Right hindlimb (tissue), 1 donor: Measurements from ENCODE around the gene GPR39.
"Not testable (repeated sequence)": the region's sequence is repeated elsewhere in the genome, so short reads cannot be mapped to it uniquely, and the experiment has no call there.

Source experiments
- DNase-seq: peaks from one replicate; pipeline ENCODE4 v3.0.0-alpha.2; 2018

Gene GPR39

DNA sequence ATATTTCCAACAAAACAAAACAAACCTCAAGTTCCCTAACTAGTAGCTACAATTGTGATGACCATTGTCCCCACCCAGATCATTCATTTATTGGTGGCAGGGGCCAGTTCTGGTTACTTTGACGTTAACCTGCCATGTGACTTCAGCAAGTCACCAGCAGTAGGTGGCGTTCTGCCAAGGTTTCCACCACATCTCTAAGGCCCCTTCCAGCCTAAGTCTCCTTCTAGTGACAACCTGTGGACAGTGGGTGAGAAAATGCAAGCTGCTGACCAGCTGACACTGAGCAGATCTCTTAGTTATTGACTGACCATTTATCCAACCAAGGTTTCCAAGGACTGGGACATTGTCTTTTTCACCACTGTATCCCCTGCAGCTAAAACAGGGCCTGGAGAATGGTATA, 98.4 kb downstream of the GPR39 start:
- no peak for DNase-seq

DNA sequence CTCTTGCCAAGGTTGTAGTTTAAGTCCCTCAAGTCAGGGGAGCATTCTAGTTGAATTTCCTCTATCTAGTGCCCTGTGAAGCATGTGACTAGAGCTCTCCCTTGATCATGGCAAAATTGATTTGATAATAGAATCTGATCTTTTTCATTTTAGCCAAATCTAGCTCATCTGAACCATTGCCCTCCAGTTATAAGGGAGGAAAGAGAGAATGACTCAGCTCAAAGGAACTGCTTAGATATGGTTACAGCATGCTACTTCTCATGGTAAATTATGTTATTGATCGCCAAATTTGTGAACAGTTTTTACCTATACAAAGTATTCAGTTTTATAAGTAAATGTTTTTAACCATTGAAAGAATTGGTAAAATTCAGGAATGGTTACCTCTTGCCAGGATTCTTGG, 100.8 kb downstream of the GPR39 start:
- no peak for DNase-seq

DNA sequence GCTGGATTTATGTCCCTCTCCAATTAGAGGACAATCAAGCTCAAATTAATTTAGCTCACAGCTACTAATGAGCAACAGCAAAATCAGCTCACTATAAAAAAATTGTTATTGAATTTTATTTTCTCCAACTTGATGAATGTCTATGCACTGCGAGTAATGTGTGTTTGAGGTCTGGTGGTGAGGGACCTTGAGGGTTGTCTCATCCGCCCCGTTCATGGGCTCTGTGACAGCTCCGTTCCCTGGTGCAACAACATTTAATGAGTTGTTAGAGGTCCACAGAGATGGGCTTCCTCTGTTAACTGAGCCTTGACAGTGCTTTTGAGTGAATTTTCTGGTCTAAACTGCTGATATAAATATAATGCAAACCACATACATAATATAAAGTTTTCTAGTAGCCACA, 101.7 kb downstream of the GPR39 start:
- no peak for DNase-seq

DNA sequence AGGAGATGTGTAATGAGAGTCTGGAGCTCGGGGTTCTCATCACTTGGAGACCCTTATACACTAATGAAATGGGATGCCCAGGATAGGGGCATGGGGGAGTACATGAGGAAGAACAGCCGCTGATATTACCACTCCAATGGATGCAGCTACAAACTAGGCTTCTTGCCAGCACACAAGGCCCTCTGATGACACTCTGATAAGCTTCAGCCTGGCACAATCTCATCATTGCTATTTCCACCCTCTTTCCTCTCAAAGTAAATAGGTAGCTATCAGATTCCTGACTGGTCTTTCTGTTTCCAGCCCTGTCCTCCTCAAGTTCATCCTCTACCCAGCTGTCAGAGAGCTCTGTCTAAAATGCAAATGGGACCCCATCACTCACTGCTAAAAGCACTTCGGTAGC, 103.0 kb downstream of the GPR39 start:
- DNase-seq = no peak

DNA sequence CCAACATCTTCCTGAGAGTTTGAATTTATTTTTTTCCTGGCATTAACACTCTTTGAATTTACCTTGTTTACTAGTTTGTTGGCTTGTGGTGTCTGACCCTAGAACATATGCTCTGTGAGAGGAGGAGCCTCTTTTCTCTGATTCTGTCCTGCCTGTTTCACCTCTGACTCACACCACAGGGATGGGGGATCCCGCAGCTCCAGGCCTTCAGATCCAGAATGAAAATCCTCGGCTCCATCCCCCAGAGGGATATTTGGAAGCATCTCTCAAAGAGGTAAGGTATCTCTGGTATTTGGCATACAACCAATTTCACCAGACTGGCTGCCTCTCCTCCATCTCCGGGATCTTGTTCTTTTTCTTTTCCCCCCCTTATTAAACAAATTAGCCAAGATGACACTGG, 104.7 kb downstream of the GPR39 start:
- no peak for DNase-seq

DNA sequence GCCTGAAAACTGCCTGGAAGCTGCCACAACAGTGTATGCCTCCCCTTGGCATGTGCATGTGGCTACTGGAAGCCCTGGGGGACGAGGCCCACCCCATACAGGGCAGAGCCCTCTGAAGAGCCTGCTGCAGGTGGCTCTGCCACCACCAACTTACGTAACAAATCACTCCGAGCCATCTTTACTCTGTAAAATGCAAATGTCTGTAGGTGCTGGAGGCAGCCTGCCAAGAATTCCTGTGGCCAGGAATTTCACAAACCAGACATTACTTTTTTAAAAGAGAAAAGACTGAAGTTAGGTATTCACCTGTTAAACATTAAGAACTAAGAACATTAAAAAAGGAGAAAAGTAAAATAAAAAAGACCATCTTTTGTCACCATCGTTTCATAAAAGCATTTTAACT, 106.3 kb downstream of the GPR39 start:
- no peak for DNase-seq

DNA sequence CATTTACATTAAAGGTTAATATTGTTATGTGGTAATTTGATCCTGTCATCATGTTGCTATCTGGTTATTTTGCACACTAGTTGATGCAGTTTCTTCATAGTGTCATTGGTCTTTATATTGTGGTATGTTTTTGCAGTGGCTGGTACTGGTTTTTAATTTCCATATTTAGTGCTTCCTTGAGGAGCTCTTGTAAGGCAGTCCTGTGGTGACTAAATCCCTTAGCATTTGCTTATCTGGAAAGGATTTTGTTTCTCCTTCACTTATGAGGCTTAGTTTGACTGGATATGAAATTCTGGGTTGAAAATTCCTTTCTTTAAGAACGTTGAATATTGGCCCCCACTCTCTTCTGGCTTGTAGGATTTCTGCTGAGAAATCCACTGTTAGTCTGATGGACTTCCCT, 120.5 kb downstream of the GPR39 start:
- not testable (repeated sequence) for DNase-seq

DNA sequence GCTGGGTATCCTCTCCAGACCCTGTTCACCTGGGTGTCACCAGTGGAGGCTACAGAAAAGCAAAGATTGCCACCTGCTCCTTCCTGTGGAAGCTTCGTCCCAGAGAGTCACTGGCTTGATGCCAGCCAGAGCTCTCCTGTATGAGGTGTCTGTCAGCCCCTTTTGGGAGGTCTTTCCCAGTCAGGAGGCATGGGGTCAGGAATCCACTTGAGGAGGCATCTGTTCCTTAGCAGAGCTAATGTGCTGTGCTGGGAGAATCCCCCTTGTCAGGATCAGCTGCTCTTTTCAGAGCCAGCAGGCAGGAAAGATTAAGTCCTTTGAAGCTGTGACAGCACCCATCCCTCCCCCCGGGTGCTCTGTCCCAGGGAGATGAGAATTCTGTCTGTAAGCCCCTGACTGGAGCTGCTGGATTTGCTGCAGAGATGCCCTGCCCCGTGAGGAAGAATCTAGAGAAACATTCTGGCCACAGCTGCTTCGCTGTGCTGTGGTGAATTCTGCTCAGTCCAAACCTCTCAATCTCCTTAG, 121.8 kb downstream of the GPR39 start:
- no peak for DNase-seq

DNA sequence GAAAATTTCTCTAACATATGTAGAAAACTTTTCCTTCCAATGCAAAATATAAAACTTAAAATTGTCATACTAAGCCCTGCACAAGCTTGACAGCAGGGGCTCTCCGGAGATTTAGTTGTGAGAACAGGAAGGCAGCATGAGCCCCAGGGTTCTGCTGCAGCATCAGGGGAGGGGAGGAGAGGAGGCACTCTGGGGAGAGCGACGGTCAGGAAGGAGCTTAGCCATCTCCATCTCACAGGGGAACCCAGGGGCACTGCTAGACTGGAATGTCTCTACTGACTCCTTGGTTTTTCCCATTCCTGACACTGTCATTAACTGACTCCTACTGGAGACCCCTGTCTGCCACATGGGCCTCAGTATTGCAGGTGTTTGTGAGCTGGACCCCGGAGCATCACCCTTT, 123.6 kb downstream of the GPR39 start:
- no peak for DNase-seq

DNA sequence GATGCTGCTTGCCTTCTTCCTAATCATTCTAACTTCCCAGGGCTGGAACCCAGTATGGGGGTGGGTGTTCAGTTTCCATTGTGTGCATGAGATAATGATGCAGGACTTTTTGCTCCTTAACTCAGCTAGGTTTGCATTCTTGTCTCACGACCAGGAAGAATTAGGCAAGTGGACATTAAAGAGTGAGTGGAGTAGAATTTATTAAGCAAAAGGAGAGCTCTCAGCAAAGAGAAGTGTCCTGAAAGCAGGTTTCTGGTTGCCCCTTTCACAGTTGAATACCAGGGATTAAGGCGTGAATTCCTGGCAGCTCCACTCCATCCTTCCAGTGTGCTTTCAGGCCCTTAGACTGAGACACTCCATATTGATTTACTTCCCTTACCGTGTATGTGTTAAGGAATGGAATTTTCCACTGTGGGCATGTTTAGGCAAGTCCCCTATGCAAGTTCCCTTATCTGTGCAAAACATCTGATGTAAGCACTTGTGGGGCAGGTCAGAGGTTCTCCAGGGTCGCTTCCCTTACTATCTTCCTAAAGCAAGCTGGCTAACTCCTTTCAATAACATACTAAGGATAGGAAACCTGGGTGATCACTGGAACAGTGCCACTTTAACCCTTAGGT, 126.5 kb downstream of the GPR39 start:
- no peak for DNase-seq

DNA sequence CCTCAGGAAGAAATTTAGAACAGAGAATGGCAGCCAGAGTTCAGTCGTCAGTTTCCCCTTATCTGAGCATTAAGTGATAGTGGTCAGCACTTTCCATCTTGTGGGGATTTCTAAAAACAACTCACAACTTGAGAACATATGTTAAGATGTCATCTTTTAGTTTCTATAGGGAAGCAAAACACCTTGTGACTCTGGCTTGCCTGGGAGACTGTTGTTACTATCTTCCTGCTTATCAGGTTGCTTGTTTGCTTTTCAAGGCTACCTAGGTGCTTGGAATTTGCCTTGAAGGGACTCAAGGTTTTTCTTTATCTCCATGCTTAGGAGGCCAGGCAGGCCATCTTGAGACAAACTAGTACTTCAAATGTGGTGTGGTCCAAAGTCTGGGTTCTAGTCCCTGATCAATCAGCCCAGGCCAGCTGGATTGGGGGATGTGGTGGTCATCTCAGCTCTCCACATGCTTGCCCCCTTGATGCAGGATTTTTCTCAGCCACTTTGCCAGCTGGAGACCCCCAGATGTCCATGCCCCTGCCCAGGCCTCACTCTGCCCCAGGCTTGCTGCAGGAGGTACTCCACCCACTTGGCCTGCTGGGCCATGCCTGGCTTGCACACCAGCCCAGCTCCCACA, 127.5 kb downstream of the GPR39 start:
- DNase-seq = no peak

DNA sequence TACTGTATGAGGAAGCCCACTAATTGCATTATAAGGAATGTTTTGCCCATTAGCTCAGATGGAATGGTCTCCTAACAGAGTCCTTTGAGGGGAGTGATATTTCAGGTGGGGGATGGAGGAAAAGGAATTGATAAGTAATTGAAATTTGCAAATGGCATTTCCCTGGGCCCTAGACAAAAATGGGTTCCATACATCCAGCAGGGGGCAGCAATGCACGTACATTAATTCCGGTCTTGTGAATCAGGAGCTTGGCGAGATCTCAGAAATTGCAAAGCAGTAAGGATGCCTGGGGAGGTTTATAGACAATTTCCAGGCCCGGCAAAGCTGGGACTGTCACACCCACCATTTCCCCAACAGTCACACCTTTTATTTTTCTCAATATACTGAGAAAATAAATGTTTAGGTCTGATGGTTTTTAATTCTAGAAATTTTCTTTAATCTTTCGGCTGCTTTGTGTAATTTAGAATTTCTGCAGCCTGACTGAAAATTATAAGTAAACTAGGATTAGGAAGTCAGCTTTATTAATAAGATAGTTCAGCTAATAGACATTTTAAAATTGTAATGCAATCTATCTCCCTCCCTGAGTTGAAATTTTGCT, 130.6 kb downstream of the GPR39 start:
- DNase-seq = peak; percentile 76

DNA sequence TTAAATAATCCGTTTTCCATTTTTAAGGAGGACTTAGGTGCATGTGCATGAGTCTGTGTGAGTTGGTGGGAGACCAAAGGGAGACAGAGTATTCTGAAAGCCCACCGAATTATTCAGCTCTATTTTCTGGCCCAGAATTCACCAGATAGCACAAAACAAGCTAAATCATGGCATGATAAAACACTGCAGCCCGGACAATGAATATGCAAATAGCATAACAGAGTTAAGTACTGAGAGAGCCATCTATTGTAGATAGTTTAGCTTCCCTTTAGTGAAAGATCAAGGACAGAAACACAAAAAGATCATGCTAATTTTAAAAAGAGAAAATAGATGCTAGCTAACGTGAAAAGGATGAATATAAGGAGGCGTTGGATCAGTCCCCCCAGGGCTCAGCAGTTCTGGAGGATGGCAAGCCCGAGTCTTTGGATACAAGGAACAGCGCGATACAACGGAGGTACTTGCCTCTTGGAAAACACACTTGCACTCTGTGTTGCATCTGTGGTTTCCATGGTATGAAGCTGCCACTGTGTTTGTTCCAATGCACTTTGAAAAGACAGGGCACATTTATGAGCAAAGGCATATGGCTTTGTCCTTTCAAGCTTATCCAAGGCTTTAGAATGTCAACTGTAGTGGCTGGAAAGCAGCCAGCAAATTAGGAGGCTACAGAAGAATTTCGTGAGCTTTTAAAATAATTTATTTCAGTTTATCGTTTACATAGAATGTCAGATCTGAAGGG, 133.5 kb downstream of the GPR39 start:
- no peak for DNase-seq

DNA sequence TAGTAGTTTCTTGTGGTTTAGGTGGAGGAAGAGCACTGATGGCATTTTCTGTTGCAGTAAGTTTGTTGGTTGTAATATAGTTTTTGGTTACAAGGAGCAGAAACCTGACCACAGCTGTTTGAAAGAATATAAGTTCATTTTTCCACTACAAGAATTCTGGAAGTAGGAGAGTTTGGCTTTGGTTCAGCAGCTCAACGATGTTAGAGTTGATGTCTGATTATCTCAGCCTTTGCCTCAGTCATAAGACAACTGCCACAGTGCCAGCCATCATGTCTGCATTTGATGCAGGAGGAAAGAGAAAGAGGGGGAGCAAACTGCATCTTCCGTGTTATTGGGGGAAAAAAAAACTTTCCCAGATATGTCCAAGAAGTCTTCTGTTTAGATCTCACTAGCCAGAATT, 134.3 kb downstream of the GPR39 start:
- no peak for DNase-seq

DNA sequence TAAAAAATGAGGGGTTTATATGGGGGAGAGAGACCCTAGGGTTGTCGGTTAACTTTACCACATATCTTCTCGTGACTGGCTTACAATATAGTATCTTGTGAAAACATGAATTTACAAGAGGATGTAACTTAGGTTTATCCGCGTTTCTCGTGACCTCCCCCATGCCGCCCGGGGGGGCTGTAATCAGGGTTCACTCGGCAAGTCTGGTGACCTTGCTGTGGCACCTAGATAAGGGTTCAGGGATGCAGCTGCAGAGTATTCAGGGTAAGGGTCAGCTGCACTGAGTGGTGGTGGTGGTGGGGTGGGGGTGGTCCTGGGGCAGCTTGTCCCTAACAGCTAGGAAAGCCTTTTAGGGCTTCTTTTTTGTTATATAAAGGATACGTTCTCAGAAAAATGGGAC, 141.1 kb downstream of the GPR39 start:
- DNase-seq = no peak

DNA sequence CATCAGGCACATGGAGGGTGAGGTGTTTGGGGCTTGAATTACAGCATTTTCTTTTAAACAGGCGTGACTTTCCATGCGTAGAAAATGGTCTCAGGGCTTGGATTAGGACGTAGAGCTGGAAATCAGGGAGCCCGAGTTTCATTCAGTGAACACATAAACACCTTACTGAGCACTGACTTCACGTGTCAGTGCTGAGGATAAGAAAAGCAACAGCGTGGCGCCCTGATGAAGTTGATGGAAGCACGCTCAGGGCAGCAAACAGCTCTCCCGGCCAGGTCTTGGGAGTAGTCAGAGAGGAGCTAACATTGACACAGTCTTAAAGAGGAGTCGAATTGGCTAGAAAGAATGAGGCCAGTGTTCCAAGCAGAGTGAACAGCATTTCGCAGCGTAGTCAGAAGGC, 142.7 kb downstream of the GPR39 start:
- no peak for DNase-seq

DNA sequence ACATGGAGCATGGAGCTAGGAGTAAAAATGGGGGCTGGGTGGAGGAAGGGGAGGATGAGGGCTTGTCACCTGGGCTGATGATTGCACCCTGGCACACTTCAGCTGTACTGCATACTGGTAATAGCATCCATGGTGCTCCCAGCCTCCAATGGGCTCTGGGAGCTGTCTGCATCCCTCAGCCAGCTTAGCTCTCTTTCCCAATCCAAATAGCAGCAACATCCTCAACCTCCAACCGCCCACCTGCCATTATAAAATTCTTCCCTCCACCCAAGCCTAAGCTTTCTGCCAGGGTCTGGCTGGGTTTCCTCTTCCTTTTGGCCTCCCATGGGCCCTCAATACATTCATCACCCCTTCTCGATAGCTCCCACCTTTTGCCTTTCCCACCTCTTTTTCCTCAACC, 143.3 kb downstream of the GPR39 start:
- DNase-seq = no peak

DNA sequence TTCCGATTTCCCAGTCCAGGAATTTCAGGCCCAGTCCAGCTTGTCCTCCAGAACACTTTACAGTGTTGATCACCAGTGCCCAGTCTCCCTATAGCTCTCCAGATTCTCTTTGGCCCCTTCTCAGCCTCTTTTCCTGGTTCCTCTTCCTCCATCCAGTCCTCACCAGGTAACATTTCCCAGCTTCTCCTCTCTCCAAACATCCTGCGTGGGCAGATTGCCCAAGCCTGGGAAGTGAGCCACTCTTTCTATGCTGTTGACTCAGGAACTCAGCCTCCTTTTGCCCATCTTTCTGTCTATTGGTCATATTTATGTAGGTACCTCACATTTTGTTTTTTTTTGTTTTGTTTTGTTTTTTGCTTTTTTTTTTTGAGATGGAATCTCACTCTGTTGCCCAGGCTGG, 144.0 kb downstream of the GPR39 start:
- DNase-seq = no peak

DNA sequence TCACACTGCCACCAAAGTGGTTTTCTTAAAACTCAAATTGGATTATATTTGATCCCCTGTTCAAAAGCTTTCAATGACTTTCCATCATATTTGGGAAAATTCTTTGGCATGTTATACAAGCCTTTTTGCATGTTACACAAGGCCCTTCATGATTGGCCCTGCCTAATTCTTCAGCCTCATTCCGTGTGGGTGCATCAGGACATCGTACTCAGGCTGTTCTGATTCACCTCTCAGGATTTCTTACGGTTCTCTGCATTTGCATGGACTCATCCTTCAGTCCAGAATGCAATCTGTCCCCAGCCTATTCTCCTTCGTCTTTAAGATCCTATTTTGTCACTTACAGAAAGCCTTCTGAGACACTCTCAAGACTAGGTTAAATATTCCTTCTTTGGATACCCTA, 145.6 kb downstream of the GPR39 start:
- no peak for DNase-seq

DNA sequence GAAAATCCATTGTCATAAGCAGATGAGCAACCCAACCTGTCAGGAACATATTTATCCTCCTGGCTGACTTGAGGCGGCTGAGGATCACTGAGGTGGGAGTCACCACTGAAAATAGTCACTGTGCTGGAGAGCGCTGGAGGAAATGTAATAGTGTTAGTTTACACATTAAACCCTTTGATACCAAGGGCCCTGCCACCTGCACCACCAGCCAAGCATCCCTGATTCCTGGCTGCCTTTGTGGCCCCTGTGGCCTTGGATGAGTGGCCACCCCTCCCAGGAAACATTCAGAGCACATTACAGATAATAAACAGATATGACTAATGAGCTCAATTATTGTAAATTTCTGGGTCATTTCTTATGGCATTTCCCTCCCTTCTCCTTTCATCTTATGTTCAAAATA, 147.5 kb downstream of the GPR39 start:
- DNase-seq = no peak

DNA sequence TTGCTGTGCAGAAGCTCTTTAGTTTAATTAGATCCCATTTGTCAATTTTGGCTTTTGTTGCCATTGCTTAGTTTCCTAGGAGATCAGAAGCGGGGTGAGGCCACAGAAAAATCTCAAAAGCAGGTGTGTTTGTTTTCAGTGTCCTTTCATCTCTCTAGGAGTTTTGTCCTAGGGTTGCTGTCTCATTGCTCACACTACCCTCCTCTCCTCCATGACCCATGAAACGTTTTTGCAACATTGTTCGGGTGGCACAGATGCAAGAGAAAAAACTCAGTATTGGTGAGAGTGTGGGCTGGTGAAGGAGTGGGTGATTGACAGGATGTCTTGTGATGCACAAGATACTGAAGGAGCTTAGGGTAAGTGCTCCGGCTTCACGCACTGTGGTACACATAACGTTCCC, 149.8 kb downstream of the GPR39 start:
- no peak for DNase-seq

DNA sequence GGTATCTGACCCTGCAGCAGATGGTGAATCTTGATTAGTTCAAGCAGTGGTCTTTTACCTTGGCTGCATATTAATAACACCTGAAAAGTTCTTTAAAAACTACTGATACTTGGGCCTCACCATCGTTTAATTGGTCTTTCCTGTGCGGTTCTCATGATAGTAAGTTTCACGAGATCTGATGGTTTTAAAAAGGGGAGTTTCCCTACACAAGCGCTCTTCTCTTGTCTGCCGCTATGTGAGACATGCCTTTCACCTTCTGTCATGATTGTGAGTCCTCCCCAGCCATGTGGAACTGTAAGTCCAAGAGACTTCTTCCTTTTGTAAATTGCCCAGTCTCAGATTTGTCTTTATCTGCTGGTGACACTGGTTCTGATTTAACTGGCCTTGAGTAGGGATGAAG, 151.1 kb downstream of the GPR39 start:
- no peak for DNase-seq

DNA sequence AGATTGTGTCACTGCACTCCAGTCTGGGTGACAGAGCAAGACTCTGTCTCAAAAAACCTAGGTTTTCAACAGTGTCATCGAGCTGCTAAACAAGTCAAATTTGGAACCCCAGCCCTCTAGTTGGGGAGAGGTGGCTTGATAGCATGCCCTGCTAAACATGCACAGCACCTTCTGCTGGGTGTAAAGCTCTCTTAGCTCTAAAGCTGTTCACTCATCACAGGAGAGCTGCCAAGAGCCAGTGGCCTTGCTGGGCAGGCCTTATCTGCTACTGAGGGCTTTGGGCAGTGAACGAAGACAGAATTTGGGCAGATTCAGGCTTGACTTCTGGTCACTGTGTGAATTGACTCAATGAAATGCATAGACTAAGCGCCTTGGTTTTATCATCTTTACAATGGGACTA, 152.1 kb downstream of the GPR39 start:
- no peak for DNase-seq

DNA sequence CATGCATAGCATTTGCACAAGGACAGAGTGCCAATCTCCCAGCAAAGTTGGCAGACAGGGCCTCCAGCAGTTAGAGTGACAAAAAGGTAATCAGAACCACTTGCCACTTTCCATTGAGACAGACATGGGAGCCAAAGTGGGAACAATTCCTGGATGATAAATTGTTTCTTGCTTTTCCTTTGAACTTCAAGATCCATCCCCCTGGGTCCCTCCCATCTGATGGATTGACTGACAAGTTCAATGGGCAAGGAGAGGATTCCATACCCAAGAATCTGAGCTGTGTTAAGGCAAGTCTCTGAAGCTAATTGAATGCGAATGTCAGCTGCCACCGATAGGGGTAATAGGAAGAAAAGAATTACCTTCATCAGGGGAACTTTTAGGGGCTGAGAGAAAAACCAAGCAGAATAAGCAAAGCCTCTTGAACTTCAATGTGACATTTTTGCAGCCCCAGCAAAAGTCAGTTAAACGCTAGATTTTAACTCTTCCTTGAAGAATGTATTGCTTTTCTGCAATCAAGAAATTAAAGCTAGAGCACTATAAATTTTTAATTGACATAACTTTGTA, 156.9 kb downstream of the GPR39 start:
- DNase-seq = no peak
